RWPE1 (cell line): ENCODE data around the gene SLC39A3.

ENCODE experiments used
- CTCF ChIA-PET: fragments of 350-600 bp; sonication (Branson Sonifier 250); formaldehyde crosslinking; extraction: SDS; loops from one replicate; lab custom pipeline; 2021; lab: Yijun Ruan, JAX
- POLR2A ChIA-PET: fragments of 400-600 bp; formaldehyde crosslinking; extraction: SDS; loops from one replicate; lab custom pipeline; 2020; ENCODE audit warnings: antibody characterized with exemption; ENCODE audit not compliant: low non-redundant PET; lab: Yijun Ruan, JAX
- DNase-seq: peaks from one replicate; pipeline ENCODE4 v3.0.0; 2012; ENCODE audit warnings: low spot score
- H3K27ac ChIP-seq: fragments of 450-650 bp; 2 replicates; pipeline ENCODE4 v1.5.1; 2017
- CTCF ChIP-seq: fragments of 450-650 bp; conservative IDR thresholded peaks from 2 replicates; pipeline ENCODE4 v1.5.1; 2017; ENCODE audit warnings: low read depth, mild to moderate bottlenecking

The SLC39A3 gene

GRCh38 chr19:2739602-2740313, at the start of gene SLC39A3:
TSS of gene SLC39A3 (minus strand) at chr19:2740017. CDS start at chr19:2737257, 2,760 bp downstream.
- DNase-seq = peak; percentile 100
- ChIA-PET POLR2A (interaction anchor here (0.6 to 0.7 kb wide), 2 partner anchors 19 to 278 kb away, joined by 3 to 4 read pairs; no protein-coding TSS in a partner anchor), CTCF (interaction anchor here (0.6 to 1.2 kb wide), 4 partner anchors 16 to 80 kb away, joined by 3 to 4 read pairs (median 3); partner anchors contain the start of genes GNG7 and ZNF554)
- no peak for TF ChIP-seq CTCF
- H3K27ac ChIP-seq = peak within 1 kb of the TSS; percentile 55

GRCh38 chr19:2788237-2788636, 48.4 kb upstream of the SLC39A3 start:
- POLR2A ChIA-PET = interaction anchor here (0.6 kb wide), 1 partner anchor 89 kb away, joined by 5 read pairs; no protein-coding TSS in a partner anchor
- no peak overlapping the region for H3K27ac ChIP-seq
- no peak for TF ChIP-seq CTCF
- CTCF ChIA-PET = interaction anchor here (0.7 kb wide), 1 partner anchor 24 kb away, joined by 3 read pairs; no protein-coding TSS in a partner anchor
- DNase-seq = no peak

- H3K27ac ChIP-seq = peak overlapping the region; percentile 78
- DNase-seq = no peak
- POLR2A ChIA-PET = no interaction called here
- CTCF ChIA-PET = interaction anchor here (0.7 kb wide), 1 partner anchor 170 kb away, joined by 7 read pairs; no protein-coding TSS in a partner anchor
- TF ChIP-seq CTCF = no peak
Measured at GRCh38 chr19:2787115-2787514, 47.3 kb upstream of the SLC39A3 start.

- peak; percentile 99 for DNase-seq
- CTCF ChIA-PET = no interaction called here
- TF ChIP-seq CTCF = no peak
- peak within 1 kb of the TSS; percentile 78 for H3K27ac ChIP-seq
- POLR2A ChIA-PET = no interaction called here
Measured at GRCh38 chr19:2785244-2785997, 45.6 kb upstream of the SLC39A3 start, which contains the start of gene THOP1. TSS of gene THOP1 (plus strand) at chr19:2785503. CDS start at chr19:2785663, 160 bp downstream.

GRCh38 chr19:2783781-2784145, 43.9 kb upstream of the SLC39A3 start:
- no peak for TF ChIP-seq CTCF
- H3K27ac ChIP-seq = peak overlapping the region; percentile 79
- CTCF ChIA-PET = interaction anchor here (1.1 kb wide), 1 partner anchor 135 kb away, joined by 3 read pairs; no protein-coding TSS in a partner anchor
- DNase-seq = no peak
- POLR2A ChIA-PET = no interaction called here
